ENCODE measurements around the gene IGF2.

DNA sequence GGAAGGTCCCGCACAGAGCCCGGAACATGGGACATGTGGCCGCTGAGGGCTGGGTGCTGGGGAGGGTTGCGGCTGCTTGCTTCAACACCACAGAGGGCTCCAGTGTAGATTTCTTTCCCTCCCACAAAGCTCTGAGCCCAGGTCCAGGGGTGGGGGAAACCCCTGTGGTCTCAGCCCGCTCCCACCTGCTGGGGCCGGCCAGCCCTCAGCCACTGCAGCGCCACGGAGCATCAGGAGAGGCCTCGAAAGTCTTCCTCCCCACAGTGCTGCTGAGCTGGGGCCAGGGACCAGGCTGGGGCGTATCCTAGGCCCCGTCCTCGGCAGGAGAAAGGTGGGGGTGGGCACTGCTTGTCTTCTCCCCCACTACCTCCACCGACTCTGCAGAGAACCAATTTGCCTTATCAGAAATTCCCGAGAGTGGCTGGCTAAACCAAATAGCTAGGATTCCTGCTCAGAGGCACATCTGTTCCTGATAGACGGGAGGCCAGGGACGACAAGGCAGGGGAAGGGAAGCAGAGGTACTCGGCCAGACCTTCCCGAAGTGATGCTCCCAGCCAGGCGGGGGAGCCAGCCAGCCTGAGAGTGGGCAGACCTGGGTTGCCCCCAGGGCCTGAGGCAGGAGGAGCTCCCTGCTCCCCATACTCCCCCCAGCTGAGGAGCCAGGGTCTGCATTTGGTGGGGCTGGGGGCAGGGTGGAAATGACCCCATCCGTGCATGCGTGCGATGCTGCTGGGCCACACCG lies 18.7 kb downstream of the IGF2 start:
- TF ChIP-seq, protein P1, sequence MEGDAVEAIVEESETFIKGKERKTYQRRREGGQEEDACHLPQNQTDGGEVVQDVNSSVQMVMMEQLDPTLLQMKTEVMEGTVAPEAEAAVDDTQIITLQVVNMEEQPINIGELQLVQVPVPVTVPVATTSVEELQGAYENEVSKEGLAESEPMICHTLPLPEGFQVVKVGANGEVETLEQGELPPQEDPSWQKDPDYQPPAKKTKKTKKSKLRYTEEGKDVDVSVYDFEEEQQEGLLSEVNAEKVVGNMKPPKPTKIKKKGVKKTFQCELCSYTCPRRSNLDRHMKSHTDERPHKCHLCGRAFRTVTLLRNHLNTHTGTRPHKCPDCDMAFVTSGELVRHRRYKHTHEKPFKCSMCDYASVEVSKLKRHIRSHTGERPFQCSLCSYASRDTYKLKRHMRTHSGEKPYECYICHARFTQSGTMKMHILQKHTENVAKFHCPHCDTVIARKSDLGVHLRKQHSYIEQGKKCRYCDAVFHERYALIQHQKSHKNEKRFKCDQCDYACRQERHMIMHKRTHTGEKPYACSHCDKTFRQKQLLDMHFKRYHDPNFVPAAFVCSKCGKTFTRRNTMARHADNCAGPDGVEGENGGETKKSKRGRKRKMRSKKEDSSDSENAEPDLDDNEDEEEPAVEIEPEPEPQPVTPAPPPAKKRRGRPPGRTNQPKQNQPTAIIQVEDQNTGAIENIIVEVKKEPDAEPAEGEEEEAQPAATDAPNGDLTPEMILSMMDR (IDR thresholded peaks at IDR 0.05), result no peak
- TF ChIP-seq POLR2A (IDR thresholded peaks at IDR 0.05), result no peak
